Fibroblast of mammary gland (primary cell): ENCODE measurements around the gene GTSE1.

Experiments used
- DNase-seq: peaks from one replicate; pipeline ENCODE4 v3.0.0-alpha.2; 2010; ENCODE audit warnings: low read depth
- H3K4me3 ChIP-seq: 2 replicates; pipeline ENCODE4 v1.5.1; 2011; ENCODE audit warnings: low read depth, mild to moderate bottlenecking, low read length, moderate library complexity; ENCODE audit not compliant: control insufficient read depth
- TF ChIP-seq, protein P1 (sequence below): conservative IDR thresholded peaks from 2 replicates; pipeline ENCODE4 v1.5.1; 2011; ENCODE audit warnings: low read depth, low read length, inconsistent platforms; ENCODE audit not compliant: control insufficient read depth, insufficient read depth

The GTSE1 gene

GRCh38 chr22:46356496-46357480 lies 60.1 kb downstream of the GTSE1 start:
- no peak for DNase-seq
- TF ChIP-seq, protein P1, sequence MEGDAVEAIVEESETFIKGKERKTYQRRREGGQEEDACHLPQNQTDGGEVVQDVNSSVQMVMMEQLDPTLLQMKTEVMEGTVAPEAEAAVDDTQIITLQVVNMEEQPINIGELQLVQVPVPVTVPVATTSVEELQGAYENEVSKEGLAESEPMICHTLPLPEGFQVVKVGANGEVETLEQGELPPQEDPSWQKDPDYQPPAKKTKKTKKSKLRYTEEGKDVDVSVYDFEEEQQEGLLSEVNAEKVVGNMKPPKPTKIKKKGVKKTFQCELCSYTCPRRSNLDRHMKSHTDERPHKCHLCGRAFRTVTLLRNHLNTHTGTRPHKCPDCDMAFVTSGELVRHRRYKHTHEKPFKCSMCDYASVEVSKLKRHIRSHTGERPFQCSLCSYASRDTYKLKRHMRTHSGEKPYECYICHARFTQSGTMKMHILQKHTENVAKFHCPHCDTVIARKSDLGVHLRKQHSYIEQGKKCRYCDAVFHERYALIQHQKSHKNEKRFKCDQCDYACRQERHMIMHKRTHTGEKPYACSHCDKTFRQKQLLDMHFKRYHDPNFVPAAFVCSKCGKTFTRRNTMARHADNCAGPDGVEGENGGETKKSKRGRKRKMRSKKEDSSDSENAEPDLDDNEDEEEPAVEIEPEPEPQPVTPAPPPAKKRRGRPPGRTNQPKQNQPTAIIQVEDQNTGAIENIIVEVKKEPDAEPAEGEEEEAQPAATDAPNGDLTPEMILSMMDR, result no peak
- no peak overlapping the region for H3K4me3 ChIP-seq

DNA sequence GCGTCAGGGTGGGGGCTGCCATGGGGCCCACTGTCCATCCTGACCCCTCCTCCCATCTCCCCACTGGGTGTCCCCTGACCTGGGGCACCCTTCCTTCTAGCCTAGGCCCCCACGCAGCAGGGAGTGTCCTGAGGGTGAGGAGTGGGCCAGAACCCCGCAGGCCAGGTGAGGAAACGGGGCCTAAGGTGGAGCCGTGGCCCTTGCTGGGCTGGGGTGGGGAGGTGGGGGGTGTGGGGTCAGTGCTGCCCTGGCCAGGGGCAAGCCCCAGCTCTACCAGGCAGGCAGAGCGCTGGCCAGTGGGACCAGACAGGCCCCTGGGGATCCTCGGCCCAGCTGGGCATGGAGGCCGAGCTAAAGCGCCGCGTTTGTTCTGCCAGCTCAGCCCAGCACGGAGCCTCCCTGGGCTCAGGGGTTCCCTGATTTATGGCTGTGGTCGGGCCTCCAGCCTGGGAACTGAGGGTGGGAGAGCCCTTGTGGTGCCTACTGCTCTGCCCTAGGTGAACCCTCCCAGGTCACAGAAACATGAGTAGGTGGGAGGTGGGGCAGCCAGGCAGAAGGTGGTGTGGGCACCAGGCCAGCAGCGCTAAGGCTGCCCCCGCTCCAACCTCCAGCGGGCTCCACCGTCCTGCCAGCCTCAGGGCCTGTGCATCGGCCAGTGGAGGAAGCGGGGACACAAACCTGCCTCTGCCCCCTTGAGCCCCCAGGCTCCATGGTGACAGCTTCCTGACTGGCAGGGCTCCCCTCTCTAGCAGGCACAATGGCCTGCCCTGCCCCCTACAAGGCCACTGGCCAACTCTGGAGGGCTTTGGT lies 61.2 kb downstream of the GTSE1 start:
- no peak overlapping the region for H3K4me3 ChIP-seq
- TF ChIP-seq, protein P1, result no peak
- no peak for DNase-seq

DNA sequence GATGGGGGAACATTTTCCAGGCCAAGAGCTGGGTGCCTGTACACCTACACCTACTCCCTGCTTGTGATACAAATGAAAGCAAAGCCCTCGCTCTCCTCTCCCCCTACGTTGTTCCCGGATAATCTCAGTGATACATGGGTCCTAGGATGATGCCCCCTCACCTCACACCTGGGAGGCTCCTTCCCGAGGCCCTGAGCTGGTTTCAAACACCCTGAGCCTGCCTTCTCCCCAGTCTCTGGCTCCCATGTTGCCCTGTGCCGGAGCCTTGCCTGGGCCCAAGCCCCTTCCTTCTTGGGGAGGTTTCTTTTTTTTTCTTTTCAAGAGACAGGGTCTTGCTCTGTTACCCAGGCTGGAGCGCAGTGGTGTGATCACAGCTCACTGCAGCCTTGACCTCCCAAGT lies 62.1 kb downstream of the GTSE1 start:
- TF ChIP-seq, protein P1, result no peak

GRCh38 chr22:46359362-46359761 lies 62.7 kb downstream of the GTSE1 start:
- no peak overlapping the region for H3K4me3 ChIP-seq
- no peak for DNase-seq
- TF ChIP-seq, protein P1, result no peak

More for the DNA sequence above, 62.1 kb downstream of the GTSE1 start:
- DNase-seq, result no peak
- H3K4me3 ChIP-seq, result no peak overlapping the region

DNA sequence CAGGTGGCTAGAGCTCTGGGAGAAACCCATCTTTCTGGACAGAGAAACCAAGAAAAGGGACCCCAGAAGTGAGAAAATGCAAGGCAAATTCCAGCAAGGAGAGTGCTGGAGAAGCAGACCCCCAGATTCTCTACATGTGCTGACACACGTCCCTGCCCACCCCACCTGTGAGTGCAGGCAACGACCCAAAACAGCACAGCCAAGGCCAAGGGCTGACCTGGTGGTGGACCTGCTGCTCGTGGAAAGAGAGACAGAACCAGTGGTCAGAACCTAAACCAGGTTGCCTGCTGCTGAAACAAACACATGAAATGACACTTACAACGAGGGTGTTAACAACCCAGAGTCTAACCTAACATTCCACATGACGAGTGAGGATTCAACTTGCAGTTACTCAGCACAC lies 63.4 kb downstream of the GTSE1 start:
- no peak overlapping the region for H3K4me3 ChIP-seq
- no peak for DNase-seq
- TF ChIP-seq, protein P1, result no peak

GRCh38 chr22:46360891-46361290 lies 64.2 kb downstream of the GTSE1 start:
- DNase-seq, result no peak
- TF ChIP-seq, protein P1, result no peak
- no peak overlapping the region for H3K4me3 ChIP-seq
